ENCODE measurements around the gene TSKS. TPM values are rescaled to one million over a fixed set of nuclear protein-coding genes. Genes with fewer than 3 reads are reported as not detected.

Gene TSKS
- total RNA-seq, 1 donor from 2014 or later, result not detected

DNA sequence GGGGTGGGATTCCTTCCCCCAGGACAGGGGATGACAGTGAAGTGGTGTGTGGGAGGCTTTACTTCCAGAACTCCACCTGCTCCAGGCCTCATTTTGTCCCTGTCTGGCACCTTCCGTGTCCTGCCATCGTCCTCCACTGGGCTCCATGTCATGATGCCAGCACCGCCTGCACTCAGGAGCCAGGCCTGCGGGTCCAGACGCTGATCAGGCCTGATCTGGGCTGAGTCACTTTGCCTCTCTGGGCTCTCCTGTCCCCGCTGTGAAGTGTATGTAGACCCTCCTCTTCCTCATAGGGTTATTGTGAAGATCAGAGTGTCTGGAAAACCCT is 40.4 kb upstream of the TSKS start:
- no peak overlapping the region for H3K27ac Mint-ChIP-seq (ENCODE audit: unreplicated experiment)
- no peak overlapping the region for H3K4me3 Mint-ChIP-seq (ENCODE audit: unreplicated experiment)
- TF ChIP-seq, protein P1, sequence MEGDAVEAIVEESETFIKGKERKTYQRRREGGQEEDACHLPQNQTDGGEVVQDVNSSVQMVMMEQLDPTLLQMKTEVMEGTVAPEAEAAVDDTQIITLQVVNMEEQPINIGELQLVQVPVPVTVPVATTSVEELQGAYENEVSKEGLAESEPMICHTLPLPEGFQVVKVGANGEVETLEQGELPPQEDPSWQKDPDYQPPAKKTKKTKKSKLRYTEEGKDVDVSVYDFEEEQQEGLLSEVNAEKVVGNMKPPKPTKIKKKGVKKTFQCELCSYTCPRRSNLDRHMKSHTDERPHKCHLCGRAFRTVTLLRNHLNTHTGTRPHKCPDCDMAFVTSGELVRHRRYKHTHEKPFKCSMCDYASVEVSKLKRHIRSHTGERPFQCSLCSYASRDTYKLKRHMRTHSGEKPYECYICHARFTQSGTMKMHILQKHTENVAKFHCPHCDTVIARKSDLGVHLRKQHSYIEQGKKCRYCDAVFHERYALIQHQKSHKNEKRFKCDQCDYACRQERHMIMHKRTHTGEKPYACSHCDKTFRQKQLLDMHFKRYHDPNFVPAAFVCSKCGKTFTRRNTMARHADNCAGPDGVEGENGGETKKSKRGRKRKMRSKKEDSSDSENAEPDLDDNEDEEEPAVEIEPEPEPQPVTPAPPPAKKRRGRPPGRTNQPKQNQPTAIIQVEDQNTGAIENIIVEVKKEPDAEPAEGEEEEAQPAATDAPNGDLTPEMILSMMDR (IDR thresholded peaks at IDR 0.05), result no peak
- H3K9me3 Mint-ChIP-seq (ENCODE audit: low read depth), result no peaks in the 10 kb centered on the region
- peaks cover 8% of the 10 kb centered on the region for H3K4me1 Mint-ChIP-seq (ENCODE audit: low read depth)
- H3K27me3 Mint-ChIP-seq (ENCODE audit: low read depth), result no peaks in the 10 kb centered on the region
- peaks cover 30% of the 10 kb centered on the region for H3K36me3 Mint-ChIP-seq (ENCODE audit: low read depth)
- DNase-seq (ENCODE audit: low spot score), result no peak

GRCh38 chr19:49802836-49803528 is 39.9 kb upstream of the TSKS start:
- peaks cover 8% of the 10 kb centered on the region for H3K4me1 Mint-ChIP-seq (ENCODE audit: low read depth)
- no peak overlapping the region for H3K4me3 Mint-ChIP-seq (ENCODE audit: unreplicated experiment)
- H3K9me3 Mint-ChIP-seq (ENCODE audit: low read depth), result no peaks in the 10 kb centered on the region
- DNase-seq (ENCODE audit: low spot score), result no peak
- TF ChIP-seq, protein P1 (IDR thresholded peaks at IDR 0.05), result no peak
- H3K27ac Mint-ChIP-seq (ENCODE audit: unreplicated experiment), result no peak overlapping the region
- H3K27me3 Mint-ChIP-seq (ENCODE audit: low read depth), result no peaks in the 10 kb centered on the region
- H3K36me3 Mint-ChIP-seq (ENCODE audit: low read depth), result peaks cover 32% of the 10 kb centered on the region

DNA sequence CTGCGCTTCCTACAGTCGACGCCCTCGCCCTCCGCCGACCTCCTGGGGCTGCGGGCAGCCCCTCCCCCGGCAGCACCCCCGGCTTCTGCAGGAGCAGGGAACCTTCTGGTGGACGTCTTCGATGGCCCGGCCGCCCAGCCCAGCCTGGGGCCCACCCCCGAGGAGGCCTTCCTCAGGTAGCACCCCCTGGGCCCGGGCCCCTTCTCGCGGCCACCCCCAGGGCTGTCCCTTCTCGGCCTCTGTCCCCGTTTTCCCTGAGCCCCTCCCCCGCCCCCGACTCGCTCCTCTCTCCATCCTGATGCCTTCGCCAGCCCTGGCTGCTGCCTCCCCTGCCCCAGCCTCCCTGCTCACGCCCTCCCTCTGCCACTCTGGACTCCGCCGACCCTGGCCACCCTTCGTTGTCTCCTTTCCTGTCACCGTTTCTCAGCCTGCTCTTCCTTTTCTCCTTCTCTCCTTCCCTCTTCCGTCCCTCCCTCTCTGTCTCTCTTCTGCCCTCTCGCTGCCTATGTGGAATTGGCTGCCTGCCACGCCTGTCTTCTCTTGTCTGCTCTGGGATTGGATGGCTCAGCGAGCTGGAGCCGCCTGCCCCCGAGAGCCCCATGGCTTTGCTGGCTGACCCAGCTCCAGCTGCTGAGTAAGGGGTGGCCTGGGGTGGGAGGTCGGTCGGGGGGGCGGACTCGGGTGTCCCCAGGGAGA is 39.0 kb upstream of the TSKS start:
- H3K9me3 Mint-ChIP-seq (ENCODE audit: low read depth), result no peaks in the 10 kb centered on the region
- H3K4me3 Mint-ChIP-seq (ENCODE audit: unreplicated experiment), result no peak overlapping the region
- peaks cover 33% of the 10 kb centered on the region for H3K36me3 Mint-ChIP-seq (ENCODE audit: low read depth)
- no peaks in the 10 kb centered on the region for H3K27me3 Mint-ChIP-seq (ENCODE audit: low read depth)
- peak overlapping the region; percentile 59 for H3K27ac Mint-ChIP-seq (ENCODE audit: unreplicated experiment)
- H3K4me1 Mint-ChIP-seq (ENCODE audit: low read depth), result peaks cover 8% of the 10 kb centered on the region
- TF ChIP-seq, protein P1 (IDR thresholded peaks at IDR 0.05), result peak; percentile 62
- DNase-seq (ENCODE audit: low spot score), result no peak

- TF ChIP-seq, protein P1 (IDR thresholded peaks at IDR 0.05), result no peak
- no peaks in the 10 kb centered on the region for H3K9me3 Mint-ChIP-seq (ENCODE audit: low read depth)
- peaks cover 37% of the 10 kb centered on the region for H3K36me3 Mint-ChIP-seq (ENCODE audit: low read depth)
- no peak overlapping the region for H3K27ac Mint-ChIP-seq (ENCODE audit: unreplicated experiment)
- H3K27me3 Mint-ChIP-seq (ENCODE audit: low read depth), result no peaks in the 10 kb centered on the region
- H3K4me1 Mint-ChIP-seq (ENCODE audit: low read depth), result peaks cover 8% of the 10 kb centered on the region
- DNase-seq (ENCODE audit: low spot score), result no peak
- no peak overlapping the region for H3K4me3 Mint-ChIP-seq (ENCODE audit: unreplicated experiment)
Observed at GRCh38 chr19:49801401-49801888, 38.3 kb upstream of the TSKS start.

GRCh38 chr19:49800771-49801170 is 37.7 kb upstream of the TSKS start:
- no peak overlapping the region for H3K27ac Mint-ChIP-seq (ENCODE audit: unreplicated experiment)
- peaks cover 34% of the 10 kb centered on the region for H3K36me3 Mint-ChIP-seq (ENCODE audit: low read depth)
- DNase-seq (ENCODE audit: low spot score), result no peak
- H3K4me1 Mint-ChIP-seq (ENCODE audit: low read depth), result peaks cover 8% of the 10 kb centered on the region
- no peak overlapping the region for H3K4me3 Mint-ChIP-seq (ENCODE audit: unreplicated experiment)
- H3K27me3 Mint-ChIP-seq (ENCODE audit: low read depth), result no peaks in the 10 kb centered on the region
- TF ChIP-seq, protein P1 (IDR thresholded peaks at IDR 0.05), result no peak
- no peaks in the 10 kb centered on the region for H3K9me3 Mint-ChIP-seq (ENCODE audit: low read depth)

Measured in chondrocyte (in vitro differentiated cells).